Measurements from ENCODE around the gene CHI3L1.

DNA sequence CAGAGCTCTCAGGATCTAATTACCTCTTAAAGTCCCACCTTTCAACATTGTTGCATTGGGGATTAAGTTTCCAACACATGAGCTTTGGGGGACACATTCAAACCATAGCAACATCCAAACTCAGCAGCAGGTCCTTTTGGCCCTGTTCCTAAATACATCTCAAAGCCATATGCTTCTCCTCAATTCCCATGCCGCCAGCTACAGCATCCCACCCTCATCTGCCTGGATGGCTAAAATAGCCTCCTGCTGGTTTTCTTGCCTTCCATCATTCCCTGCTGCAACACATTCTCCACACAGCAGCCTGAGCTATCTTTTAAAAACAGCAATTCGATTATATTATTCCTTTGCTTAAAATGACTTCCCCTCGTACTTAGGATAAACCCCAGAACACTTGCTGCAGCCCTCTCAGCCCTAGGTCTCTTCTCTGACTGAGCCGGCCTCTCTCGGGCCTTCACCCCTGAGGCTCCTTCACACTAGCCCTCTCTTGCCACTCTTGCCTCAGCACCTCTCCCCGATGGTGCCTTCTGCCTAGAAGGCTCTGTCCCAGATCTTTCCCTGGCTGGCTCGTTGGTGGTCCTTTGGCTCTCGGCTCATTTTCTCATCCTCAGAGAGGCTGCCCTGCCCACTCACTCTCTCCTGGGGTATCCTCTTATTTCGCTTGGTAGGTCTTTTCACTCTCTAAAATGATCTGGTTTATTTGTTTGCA is 27.4 kb downstream of the CHI3L1 start:
- TF ChIP-seq, protein P1, sequence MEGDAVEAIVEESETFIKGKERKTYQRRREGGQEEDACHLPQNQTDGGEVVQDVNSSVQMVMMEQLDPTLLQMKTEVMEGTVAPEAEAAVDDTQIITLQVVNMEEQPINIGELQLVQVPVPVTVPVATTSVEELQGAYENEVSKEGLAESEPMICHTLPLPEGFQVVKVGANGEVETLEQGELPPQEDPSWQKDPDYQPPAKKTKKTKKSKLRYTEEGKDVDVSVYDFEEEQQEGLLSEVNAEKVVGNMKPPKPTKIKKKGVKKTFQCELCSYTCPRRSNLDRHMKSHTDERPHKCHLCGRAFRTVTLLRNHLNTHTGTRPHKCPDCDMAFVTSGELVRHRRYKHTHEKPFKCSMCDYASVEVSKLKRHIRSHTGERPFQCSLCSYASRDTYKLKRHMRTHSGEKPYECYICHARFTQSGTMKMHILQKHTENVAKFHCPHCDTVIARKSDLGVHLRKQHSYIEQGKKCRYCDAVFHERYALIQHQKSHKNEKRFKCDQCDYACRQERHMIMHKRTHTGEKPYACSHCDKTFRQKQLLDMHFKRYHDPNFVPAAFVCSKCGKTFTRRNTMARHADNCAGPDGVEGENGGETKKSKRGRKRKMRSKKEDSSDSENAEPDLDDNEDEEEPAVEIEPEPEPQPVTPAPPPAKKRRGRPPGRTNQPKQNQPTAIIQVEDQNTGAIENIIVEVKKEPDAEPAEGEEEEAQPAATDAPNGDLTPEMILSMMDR (IDR thresholded peaks at IDR 0.05) = no peak
- no peak for TF ChIP-seq POLR2AphosphoS5 (IDR thresholded peaks at IDR 0.05)
